ENCODE data around the gene DGKQ. TPM values are rescaled to one million over a fixed set of nuclear protein-coding genes. Genes with fewer than 3 reads are reported as not detected.

The DGKQ gene
- total RNA-seq, 6 experiments from 2014 or later: 4.6 to 10.5 (median 5.7) TPM

DNA sequence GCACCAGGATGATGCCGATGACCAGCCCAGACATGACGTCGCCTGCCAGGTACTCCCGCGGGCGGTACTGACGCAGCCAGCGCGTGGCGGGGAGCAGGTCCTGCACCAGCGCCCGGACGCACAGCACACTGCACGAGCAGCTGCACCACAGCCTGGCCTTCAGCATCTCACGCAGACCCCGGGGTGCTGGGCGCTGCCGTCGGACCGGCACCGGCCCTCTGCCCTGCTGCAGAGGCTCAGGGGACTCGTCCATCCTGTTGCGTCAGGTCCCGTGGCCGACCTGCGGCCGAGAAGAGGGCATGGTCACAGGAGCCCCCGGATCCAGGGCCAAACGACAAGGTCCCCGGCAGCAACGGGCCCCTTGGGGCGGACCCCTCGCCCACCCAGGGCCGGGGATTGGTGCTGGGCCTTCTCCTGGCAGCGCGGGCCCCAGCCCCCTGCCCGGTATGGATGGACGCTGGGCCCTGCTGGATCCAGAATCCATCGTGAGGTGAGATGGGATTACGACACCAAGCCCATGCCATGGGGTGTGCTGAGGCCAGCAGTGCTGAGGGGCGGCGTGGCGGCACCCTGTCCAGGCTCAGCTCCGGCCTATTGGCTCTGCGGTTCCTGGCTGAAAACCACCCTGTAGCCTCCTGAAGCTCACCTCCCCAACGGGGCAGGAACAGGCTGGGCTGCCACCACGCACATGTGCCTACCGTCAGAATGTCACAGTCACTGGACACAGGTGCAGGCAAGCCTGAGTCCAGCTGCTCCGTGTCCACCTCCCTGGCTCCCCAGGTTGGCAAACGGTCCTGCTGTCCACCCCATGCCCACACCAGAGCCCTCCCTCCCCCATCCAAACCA, 18.3 kb upstream of the DGKQ start:
- Histone ChIP-seq H3K36me3 (peaks cover 0 to 17% (median 4%) of the 10 kb centered on the region in 4 donors), H3K27me3 (no peaks in the 10 kb centered on the region), H3K27ac (peak overlapping the region; percentile 84 to 97 (median 94)), H3K4me1 (peaks cover 0 to 27% (median 7%) of the 10 kb centered on the region in 4 donors), H3K4me3 (peak overlapping the region; percentile 35 to 68 (median 66)), H3K9me3 (no peaks in the 10 kb centered on the region)
- ATAC-seq: peak in 2 of 4 donors; percentile 0 to 1
- TF ChIP-seq CTCF (IDR thresholded peaks at IDR 0.05) (no peak), POLR2A (IDR thresholded peaks at IDR 0.05) (no peak)
- peak in 1 of 3 donors; percentile 33 for DNase-seq
- 23% methylated on average over 3 of the region's 50 CpGs for WGBS (ENCODE audit: insufficient coverage, low coverage, low lambda C conversion rate, missing lambda C conversion rate)
- intact Hi-C loops (cut with DNase I): no loop called here

DNA sequence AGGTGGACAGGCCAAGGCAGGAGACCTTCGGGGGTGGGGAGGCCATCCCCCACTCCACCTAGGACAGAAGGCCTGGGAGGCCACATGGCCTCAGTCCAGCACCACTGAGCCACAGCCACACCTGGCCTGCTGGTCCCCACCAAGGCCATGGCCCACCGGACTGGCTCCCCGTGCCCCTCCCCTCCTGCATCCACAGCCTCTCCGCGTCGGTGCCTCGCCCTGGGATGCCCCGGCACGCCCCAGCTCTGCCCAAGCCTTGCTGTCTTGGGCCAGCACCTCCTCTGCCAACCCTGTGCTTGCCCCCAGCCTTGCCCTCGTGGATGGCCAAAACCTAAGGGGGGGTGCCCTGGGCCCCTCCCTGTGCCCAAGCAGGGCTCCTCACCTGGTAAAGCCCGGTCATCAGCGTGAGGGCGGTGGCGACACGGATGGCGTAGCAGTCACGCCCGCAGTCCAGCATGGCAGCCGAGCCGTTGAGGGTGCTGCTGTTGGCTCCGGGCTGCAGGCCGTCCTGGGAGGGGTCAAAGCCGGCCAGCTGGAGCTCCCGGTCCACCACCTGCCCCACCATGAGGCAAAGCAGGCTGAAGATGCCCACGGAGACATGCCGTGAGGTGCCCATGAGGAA, 17.5 kb upstream of the DGKQ start:
- H3K4me1 ChIP-seq: peaks cover 0 to 32% (median 10%) of the 10 kb centered on the region in 4 donors
- peak in 1 of 3 donors; percentile 21 for DNase-seq
- WGBS (ENCODE audit: insufficient coverage, low coverage, low lambda C conversion rate, missing lambda C conversion rate): 47% methylated on average over 2 of the region's 26 CpGs

DNA sequence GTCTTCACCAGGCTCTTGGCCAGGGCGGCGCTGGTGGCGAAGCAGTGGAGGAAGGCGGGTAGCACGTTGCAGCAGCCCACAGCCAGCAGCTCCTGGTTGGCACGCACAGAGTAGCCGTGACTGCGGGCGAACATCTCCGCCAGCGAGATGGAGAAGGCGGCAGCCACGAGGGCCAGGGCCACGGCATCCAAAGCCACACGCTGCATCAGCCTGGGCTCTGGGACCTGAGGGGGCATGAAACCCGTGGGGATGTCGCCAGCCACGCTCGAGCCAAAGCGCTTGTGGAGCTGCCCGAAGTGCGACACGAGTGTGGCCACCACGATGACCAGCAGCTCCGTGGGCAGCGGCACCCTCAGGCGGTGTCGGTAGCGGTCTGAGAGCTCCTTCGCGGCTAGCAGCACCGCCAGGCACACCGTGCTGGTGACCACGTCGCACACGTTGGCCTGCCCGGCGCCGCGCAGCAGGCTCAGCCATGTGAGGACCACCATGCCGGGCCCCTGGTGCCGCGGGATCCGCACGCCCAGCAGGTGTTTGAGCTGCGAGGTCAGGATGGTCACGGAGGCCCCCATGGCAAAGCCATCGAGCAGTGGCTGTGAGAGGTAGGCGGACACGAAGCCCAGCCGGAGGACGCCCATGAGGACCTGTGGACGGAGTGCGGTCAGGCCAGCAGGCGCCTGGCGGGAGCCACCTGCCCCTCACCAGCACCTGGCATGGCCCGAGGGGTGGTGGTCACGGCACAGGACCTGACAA, 16.5 kb upstream of the DGKQ start:
- DNase-seq (peak in 1 of 3 donors; percentile 22), ATAC-seq (no peak)
- Histone ChIP-seq H3K9me3 (no peaks in the 10 kb centered on the region), H3K27ac (no peak overlapping the region), H3K4me3 (no peak overlapping the region), H3K36me3 (peaks cover 0 to 17% (median 4%) of the 10 kb centered on the region in 4 donors), H3K27me3 (no peaks in the 10 kb centered on the region), H3K4me1 (peaks cover 0 to 39% (median 15%) of the 10 kb centered on the region in 4 donors)
- 87% methylated on average over 3 of the region's 58 CpGs for WGBS (ENCODE audit: insufficient coverage, low coverage, low lambda C conversion rate, missing lambda C conversion rate)
- TF ChIP-seq CTCF (IDR thresholded peaks at IDR 0.05) (no peak), POLR2A (IDR thresholded peaks at IDR 0.05) (no peak)
- intact Hi-C loops (cut with DNase I): no loop called here

More for the DNA sequence above, 17.5 kb upstream of the DGKQ start:
- Histone ChIP-seq H3K4me3 (no peak overlapping the region), H3K36me3 (peaks cover 0 to 17% (median 4%) of the 10 kb centered on the region in 4 donors), H3K27me3 (no peaks in the 10 kb centered on the region), H3K9me3 (no peaks in the 10 kb centered on the region), H3K27ac (peak overlapping the region in 1 of 3 donors; percentile 97)
- no peak for TF ChIP-seq POLR2A (IDR thresholded peaks at IDR 0.05)
- TF ChIP-seq CTCF (IDR thresholded peaks at IDR 0.05): no peak
- no peak for ATAC-seq
- intact Hi-C loops (cut with DNase I): no loop called here
